ENCODE measurements around the gene GLP1R.

GLP1R gene

GRCh38 chr6:39044181-39044580 is 4.4 kb upstream of the GLP1R start:
- DNase-seq (ENCODE audit: low spot score) = no peak

GRCh38 chr6:39047434-39048327 is 900 bp upstream of the GLP1R start:
- DNase-seq (ENCODE audit: low spot score) = no peak

- DNase-seq (ENCODE audit: low spot score) = no peak
Measured at GRCh38 chr6:39049575-39050283, 1.1 kb downstream of the GLP1R start.

GRCh38 chr6:39050453-39051112 is 2.0 kb downstream of the GLP1R start:
- DNase-seq (ENCODE audit: low spot score) = no peak

- no peak for DNase-seq (ENCODE audit: low spot score)
Measured at GRCh38 chr6:39051399-39052122, 3.0 kb downstream of the GLP1R start.

GRCh38 chr6:39053016-39053624 is 4.5 kb downstream of the GLP1R start:
- no peak for DNase-seq (ENCODE audit: low spot score)

GRCh38 chr6:39053854-39054576 is 5.4 kb downstream of the GLP1R start:
- DNase-seq (ENCODE audit: low spot score) = no peak

- no peak for DNase-seq (ENCODE audit: low spot score)
Measured at GRCh38 chr6:39054577-39055142, 6.1 kb downstream of the GLP1R start.

GRCh38 chr6:39055661-39056060 is 7.1 kb downstream of the GLP1R start:
- no peak for DNase-seq (ENCODE audit: low spot score)

GRCh38 chr6:39056191-39056590 is 7.6 kb downstream of the GLP1R start:
- DNase-seq (ENCODE audit: low spot score) = no peak

GRCh38 chr6:39056681-39057080 is 8.1 kb downstream of the GLP1R start:
- DNase-seq (ENCODE audit: low spot score) = no peak

- DNase-seq (ENCODE audit: low spot score) = no peak
Measured at GRCh38 chr6:39057251-39058155, 8.9 kb downstream of the GLP1R start.

- DNase-seq (ENCODE audit: low spot score) = no peak
Measured at GRCh38 chr6:39058471-39059147, 10.0 kb downstream of the GLP1R start.

GRCh38 chr6:39059496-39060310 is 11.1 kb downstream of the GLP1R start:
- no peak for DNase-seq (ENCODE audit: low spot score)

- DNase-seq (ENCODE audit: low spot score) = no peak
Measured at GRCh38 chr6:39060467-39061160, 12.0 kb downstream of the GLP1R start.

- DNase-seq (ENCODE audit: low spot score) = no peak
Measured at GRCh38 chr6:39061182-39061581, 12.6 kb downstream of the GLP1R start.

- no peak for DNase-seq (ENCODE audit: low spot score)
Measured at GRCh38 chr6:39061588-39061987, 13.0 kb downstream of the GLP1R start.
